Neural cell (in vitro differentiated cells): Measurements from ENCODE around the gene PARVB.

Source experiments
- EP300 ChIP-seq: fragments of 450-650 bp; conservative IDR thresholded peaks from 2 replicates; pipeline ENCODE4 v1.6.1; 2014; ENCODE audit warnings: antibody characterized with exemption, mild to moderate bottlenecking, moderate library complexity; ENCODE audit not compliant: poor library complexity, severe bottlenecking
- MXI1 ChIP-seq: fragments of 450-650 bp; conservative IDR thresholded peaks from 2 replicates; pipeline ENCODE4 v1.6.1; 2014; ENCODE audit warnings: antibody characterized with exemption, mild to moderate bottlenecking; ENCODE audit not compliant: poor library complexity, severe bottlenecking
- RAD21 ChIP-seq: fragments of 450-650 bp; conservative IDR thresholded peaks from 2 replicates; pipeline ENCODE4 v1.6.1; 2014; ENCODE audit warnings: antibody characterized with exemption, mild to moderate bottlenecking, moderate library complexity
- TAF1 ChIP-seq: IDR thresholded peaks from 2 replicates; pipeline ENCODE4 v1.6.1; 2012; ENCODE audit warnings: low read depth
- TF ChIP-seq, protein P1 (sequence below): fragments of 450-650 bp; IDR thresholded peaks from 2 replicates; pipeline ENCODE4 v1.5.1; 2014; ENCODE audit warnings: antibody characterized with exemption, mild to moderate bottlenecking, moderate library complexity; ENCODE audit not compliant: poor library complexity, severe bottlenecking

DNA sequence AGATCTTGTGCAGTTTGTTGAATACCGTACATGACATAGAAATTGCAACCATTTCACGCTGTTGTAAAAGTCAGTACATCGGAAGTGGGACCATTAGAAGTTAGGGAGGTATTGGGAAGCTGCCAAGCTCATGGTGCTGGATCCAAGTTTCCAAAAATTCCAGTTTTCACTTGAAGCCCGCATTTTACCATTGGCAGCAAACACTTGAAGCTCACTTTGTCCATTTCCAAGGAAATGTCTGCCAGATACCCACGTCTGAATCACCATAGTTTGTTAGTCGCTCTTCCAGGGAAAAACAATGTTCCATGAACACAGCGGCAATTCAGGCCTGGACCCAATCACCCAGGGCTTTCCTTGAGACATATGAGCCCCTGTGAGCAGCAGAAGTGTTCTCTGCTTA is 22.6 kb upstream of the PARVB start:
- TF ChIP-seq, protein P1, sequence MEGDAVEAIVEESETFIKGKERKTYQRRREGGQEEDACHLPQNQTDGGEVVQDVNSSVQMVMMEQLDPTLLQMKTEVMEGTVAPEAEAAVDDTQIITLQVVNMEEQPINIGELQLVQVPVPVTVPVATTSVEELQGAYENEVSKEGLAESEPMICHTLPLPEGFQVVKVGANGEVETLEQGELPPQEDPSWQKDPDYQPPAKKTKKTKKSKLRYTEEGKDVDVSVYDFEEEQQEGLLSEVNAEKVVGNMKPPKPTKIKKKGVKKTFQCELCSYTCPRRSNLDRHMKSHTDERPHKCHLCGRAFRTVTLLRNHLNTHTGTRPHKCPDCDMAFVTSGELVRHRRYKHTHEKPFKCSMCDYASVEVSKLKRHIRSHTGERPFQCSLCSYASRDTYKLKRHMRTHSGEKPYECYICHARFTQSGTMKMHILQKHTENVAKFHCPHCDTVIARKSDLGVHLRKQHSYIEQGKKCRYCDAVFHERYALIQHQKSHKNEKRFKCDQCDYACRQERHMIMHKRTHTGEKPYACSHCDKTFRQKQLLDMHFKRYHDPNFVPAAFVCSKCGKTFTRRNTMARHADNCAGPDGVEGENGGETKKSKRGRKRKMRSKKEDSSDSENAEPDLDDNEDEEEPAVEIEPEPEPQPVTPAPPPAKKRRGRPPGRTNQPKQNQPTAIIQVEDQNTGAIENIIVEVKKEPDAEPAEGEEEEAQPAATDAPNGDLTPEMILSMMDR, result no peak
- TF ChIP-seq EP300 (no peak), RAD21 (no peak), TAF1 (no peak), MXI1 (no peak)
